EL (cell line): ENCODE results near the gene ABCA13.
A peak's percentile ranks its signal among the peaks of the same experiment; 100 is the strongest.
"Not testable (repeated sequence)": the region's sequence is repeated elsewhere in the genome, so short reads cannot be mapped to it uniquely, and the experiment has no call there.

Experiments
- DNase-seq: peaks from one replicate; pipeline ENCODE4 v3.0.0-alpha.2; 2016

Gene ABCA13

GRCh38 chr7:48171202-48171601, at the start of gene ABCA13:
Gene ABCA13, plus strand, starts transcription at chr7:48171458. Its CDS starts 26 bp downstream, at chr7:48171484.
- DNase-seq = no peak

GRCh38 chr7:48126037-48126436, 45.2 kb upstream of the ABCA13 start:
- DNase-seq = no peak

DNA sequence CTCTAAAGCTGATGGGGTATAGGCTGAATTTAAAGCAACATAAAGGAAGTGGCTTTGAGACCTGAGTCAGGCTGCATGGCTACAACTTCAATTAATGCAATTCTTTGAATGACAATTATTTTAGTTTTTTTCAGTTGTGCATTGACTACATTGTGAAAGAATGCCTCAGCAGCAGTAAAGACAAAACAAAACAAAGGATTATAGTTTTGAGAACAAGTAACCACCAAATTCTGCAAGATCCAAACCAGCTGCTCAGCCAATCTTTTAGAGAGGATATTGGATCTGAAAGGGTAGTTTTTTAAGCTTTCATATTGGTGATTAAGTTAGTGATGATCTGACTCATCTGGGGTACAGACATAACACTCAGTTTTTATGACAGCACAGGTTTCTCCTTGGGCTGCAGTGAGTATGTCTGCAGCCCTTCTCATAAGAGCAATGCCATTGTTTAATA, 40.6 kb upstream of the ABCA13 start:
- DNase-seq = peak; percentile 42

GRCh38 chr7:48132792-48133191, 38.5 kb upstream of the ABCA13 start:
- DNase-seq = no peak

DNA sequence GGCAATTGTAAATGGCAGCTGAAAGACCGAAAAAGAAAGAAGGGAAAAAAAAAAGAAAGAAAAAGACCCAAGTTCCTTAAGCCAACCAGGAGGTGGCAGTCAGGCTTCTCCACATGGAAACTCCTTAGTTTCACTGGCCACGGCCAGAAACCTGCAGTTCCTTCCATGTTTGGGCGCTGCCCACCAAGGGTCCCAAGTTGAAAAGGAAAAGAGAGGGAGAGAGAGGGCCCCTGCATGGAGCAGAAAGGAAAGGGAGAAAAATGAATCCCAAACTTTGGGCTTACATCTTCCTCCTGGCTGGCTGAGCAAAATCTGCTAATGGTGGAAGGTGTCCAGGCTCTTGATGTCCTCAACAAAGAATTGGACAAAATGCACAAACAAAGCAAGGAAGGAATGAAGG, 31.8 kb upstream of the ABCA13 start:
- peak; percentile 35 for DNase-seq

DNA sequence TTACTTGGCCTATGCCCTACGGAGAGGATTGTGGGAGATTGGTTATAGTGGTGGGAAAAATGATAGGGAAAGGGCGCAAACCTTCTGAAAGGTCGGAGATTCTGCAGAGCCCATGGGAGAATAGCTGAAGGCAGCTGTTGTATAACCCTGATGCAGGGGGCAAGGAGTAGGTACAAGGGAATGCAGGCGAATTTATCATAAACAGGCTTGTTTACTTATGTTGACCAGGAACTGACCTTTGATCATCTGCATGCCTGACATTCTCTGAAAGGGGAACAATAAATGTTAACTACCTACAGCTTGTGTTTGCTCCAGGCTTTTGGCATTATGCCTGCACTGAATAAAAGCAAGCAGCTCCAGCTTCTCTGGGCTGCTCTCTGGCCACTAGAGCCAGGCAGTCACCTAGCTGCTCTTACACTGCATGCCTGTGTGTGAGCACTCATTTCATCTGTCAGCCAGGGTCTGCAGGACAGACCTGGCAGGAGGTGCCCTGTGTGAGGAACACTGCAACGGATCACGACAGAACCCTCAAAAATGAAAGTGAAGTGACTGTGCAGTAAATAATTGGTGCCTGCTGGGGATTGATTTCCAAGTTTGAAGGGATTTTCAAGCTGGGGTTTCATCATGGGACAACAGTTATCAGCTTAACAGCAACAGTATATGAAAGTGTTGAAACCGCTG, 31.1 kb upstream of the ABCA13 start:
- peak; percentile 56 for DNase-seq

DNA sequence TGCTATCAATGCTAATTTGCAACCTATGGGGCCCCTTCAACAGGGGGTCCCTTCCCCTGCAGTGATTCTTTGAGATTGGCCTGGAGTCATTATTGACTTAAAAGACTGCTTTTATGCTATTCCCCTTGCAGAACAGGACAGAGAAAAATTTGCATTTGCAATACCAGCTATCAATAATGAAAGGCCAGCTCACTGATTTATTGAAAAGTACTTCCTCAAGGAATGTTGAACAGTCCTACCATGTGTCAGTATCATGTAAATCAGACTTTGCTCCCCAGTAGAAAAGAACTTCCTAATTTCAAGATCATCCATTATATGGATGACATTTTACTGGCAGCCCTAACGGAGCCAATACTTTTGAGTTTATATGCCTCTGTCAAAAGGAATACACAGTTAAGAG, 29.7 kb upstream of the ABCA13 start:
- no peak for DNase-seq

DNA sequence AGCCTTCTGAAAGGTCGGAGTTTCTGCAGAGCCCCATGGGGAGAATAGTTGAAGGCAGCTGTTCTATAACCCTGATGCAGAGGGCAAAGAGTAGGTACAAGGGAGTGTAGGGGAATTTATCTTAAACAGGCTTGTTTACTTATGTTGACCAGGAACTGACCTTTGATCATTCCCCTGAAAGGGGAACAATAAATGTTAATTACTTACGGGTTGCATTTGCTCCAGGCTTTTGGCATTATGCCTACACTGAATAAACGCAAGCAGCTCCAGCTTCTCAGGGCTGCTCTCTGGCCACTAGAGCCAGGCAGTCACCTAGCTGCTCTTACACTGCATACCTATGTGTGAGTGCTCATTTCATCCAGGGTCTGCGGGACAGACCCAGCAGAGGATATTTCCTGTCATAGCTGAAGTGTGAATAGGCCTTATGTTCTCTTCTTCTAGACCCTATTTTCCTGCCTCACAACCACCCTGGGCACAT, 26.9 kb upstream of the ABCA13 start:
- DNase-seq = no peak

DNA sequence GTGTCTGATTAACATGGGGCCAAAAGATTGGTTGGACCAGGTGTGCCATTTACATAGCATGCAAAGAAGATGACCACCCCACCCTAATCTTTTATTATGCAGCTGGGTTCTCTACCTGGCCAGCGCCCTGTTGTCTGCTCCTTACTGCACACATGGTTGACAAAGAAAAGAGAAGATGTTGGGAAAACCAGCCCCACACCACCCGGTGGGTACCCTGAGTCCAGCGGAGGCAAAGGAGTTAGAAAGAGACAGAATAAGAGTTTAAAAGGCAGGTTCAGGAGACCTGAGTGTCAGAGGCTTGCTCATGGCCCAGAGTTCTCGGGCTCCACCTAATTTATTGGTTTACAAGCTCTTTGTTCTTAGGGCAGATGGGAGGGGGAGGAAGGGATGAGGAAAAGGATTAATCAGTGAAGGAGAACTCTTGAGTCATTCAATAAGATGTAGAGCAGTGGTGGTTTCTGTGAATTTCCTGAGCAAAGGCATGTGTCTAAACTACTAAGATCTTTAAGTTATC, 24.1 kb upstream of the ABCA13 start:
- DNase-seq = no peak

DNA sequence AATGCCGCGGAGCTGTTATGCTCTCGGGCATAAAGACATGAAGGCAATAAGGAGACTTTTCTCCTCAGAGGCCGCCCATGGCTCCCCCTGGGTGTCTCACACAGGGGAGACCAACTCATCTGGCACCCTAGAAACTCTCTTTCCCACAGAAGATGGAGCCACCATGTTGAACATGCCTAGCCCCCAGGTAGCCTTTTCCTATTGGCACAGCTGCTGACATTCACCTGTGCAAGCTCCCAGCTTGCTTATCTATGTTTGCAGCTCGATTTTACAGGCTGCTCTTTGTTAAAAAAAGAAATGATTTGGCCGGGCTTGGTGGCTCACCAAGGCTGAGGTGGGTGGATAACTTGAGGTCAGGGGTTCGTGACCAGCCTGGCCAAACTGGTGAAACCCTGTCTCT, 23.6 kb upstream of the ABCA13 start:
- not testable (repeated sequence) for DNase-seq

- no peak for DNase-seq
Observed at GRCh38 chr7:48148311-48148710, 22.9 kb upstream of the ABCA13 start.

DNA sequence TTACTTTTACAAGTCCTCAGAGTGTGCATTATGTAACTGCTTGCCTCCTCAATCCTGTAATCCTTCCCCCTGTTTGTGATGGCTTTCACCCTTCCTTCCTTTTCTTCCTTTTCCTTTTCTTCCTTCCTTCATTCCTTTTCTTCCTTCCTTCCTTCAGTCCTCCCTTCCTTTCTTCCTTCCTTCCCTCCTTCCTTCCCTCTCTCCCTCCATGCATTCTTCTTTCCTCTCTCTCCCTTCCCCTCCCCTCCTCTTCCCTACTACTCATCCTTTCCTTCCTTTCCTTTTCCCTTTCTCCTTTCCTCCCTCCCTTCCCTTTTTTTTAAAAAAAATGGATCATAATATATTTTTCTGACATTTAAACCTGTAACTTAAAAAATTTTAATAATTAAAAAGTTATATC, 22.2 kb upstream of the ABCA13 start:
- no peak for DNase-seq

DNA sequence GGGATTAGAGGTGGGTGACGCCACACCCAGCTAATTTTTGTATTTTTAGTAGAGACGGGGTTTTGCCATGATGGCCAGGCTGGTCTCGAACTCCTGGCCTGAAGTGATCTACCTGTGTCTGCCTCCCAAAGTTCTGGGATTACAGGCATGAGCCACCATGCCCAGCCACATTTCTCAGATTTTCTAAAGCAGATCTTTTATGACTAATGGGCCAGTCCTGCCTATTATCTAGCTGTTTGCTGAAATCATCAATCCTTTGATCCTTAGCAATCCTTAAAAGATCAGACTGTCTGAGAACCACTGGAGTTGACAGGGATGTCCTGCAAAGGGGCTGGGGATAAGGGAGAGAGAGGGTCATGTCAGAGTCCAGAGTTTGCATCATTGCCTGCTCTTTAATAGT, 21.2 kb upstream of the ABCA13 start:
- no peak for DNase-seq

GRCh38 chr7:48154792-48155413, 16.4 kb upstream of the ABCA13 start:
- DNase-seq = peak; percentile 59

DNA sequence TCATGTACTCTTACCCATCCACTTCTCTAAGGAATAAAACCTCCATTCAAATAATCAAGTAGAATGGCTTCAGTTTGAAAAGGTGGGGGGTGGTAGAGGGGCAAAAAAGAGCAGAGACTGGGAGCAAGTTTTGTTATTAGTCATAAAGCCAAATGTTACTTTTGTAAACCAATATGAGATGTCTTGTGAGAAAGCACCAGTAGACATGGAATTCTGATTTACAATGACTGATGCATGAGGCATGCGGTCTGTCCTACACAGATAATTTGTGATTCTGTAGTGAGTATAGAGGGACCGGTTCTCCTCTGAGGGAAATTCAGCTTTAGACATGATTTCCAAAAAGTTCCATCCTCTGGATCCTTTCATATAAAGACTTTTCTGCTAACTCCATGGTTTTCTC, 12.9 kb upstream of the ABCA13 start:
- DNase-seq = peak; percentile 72

- DNase-seq = no peak
Observed at GRCh38 chr7:48161407-48162125, 9.7 kb upstream of the ABCA13 start.

- no peak for DNase-seq
Observed at GRCh38 chr7:48165157-48165556, 6.1 kb upstream of the ABCA13 start.

GRCh38 chr7:48168159-48168558, 3.1 kb upstream of the ABCA13 start:
- DNase-seq = peak; percentile 58

- DNase-seq = no peak
Observed at GRCh38 chr7:48170506-48170905, 752 bp upstream of the ABCA13 start.

- no peak for DNase-seq
Observed at GRCh38 chr7:48173313-48173712, 2.1 kb downstream of the ABCA13 start.

- peak; percentile 37 for DNase-seq
Observed at GRCh38 chr7:48173756-48174382, 2.6 kb downstream of the ABCA13 start.

GRCh38 chr7:48175019-48175418, 3.8 kb downstream of the ABCA13 start:
- DNase-seq = no peak

DNA sequence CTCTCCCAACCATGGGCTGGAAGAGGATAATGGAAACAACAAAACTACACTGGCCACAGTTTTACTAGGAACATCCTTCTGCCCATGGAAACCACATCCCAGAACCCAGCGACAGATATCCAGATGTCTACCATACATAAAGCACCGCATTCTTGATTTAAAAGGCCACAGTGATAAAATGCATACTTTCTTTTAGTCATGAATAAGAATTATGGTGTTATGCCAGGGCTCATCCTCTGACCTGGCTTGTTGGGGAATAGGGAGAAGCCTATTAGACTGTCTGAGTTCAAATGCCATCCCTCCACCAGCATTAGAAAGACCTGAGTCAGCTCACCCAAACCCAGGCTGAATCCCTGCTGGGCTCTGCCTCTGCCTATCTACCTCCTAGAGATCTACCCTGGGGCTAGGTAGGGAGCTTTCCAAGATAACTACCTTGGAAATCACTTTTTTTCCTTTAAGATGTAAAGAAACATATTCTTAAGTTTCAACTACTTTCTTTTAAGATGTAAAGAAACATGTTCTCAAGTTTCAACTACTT, 5.2 kb downstream of the ABCA13 start:
- peak; percentile 53 for DNase-seq
